Fibroblast of lung (primary cell): ENCODE measurements around the gene RPL34. TPM values are rescaled to one million over a fixed set of nuclear protein-coding genes. Genes with fewer than 3 reads are reported as not detected.

ENCODE experiments used
- DNase-seq, 2 donors: peaks; one replicate each; pipeline versions ENCODE4 v3.0.0 to v3.0.0-alpha.2; 2010; ENCODE audit warnings: low read depth in 2 of 2
- H2AFZ ChIP-seq: 2 replicates; pipeline ENCODE4 v1.5.1; 2012; ENCODE audit warnings: low read length, control low read depth, inconsistent platforms
- H3K27ac ChIP-seq: 2 replicates; pipeline ENCODE4 v1.5.1; 2011; ENCODE audit warnings: low read length, control low read depth; ENCODE audit not compliant: insufficient read depth
- H3K27me3 ChIP-seq: 2 replicates; pipeline ENCODE4 v1.5.1; 2011; ENCODE audit warnings: mild to moderate bottlenecking, low read length; ENCODE audit not compliant: control insufficient read depth, insufficient read depth
- H3K36me3 ChIP-seq: 2 replicates; pipeline ENCODE4 v1.5.1; 2011; ENCODE audit warnings: low read length; ENCODE audit not compliant: control insufficient read depth, insufficient read depth
- H3K4me1 ChIP-seq: 2 replicates; pipeline ENCODE4 v1.5.1; 2011; ENCODE audit warnings: low read length; ENCODE audit not compliant: control insufficient read depth, insufficient read depth; ENCODE audit errors: extremely low read depth
- H3K4me2 ChIP-seq: 2 replicates; pipeline ENCODE4 v1.5.1; 2011; ENCODE audit warnings: low read length, control low read depth; ENCODE audit not compliant: insufficient read depth; ENCODE audit errors: extremely low read depth
- H3K4me3 ChIP-seq, 4 experiments: fragments of 200-600 bp in 1 of 4; sonication (generic) in 1 of 4; replicated peaks in 1 of 4; 2 replicates each; pipeline ENCODE4 v1.5.1; 2011 to 2016; ENCODE audit warnings: low read length in 4 of 4, low read depth in 3 of 4, mild to moderate bottlenecking in 3 of 4, control low read depth in 2 of 4, inconsistent platforms in 1 of 4, mixed read lengths in 1 of 4; ENCODE audit not compliant: insufficient read depth in 1 of 4; ENCODE audit errors: control extremely low read depth in 1 of 4
- H3K79me2 ChIP-seq: 2 replicates; pipeline ENCODE4 v1.5.1; 2012; ENCODE audit warnings: mild to moderate bottlenecking, low read length, inconsistent platforms; ENCODE audit not compliant: control insufficient read depth, insufficient read depth
- H3K9ac ChIP-seq: 2 replicates; pipeline ENCODE4 v1.5.1; 2011; ENCODE audit warnings: mild to moderate bottlenecking, low read length, control low read depth; ENCODE audit not compliant: insufficient read depth
- H3K9me3 ChIP-seq: 2 replicates; pipeline ENCODE4 v1.5.1; 2012; ENCODE audit warnings: low read depth, low read length; ENCODE audit not compliant: control insufficient read depth, insufficient read depth
- H4K20me1 ChIP-seq: 2 replicates; pipeline ENCODE4 v1.5.1; 2011; ENCODE audit warnings: low read length; ENCODE audit not compliant: control insufficient read depth, insufficient read depth; ENCODE audit errors: extremely low read depth
- CTCF ChIP-seq, 2 donors: IDR thresholded peaks in 1 of 2; conservative IDR thresholded peaks in 1 of 2; 1 replicate in 1 of 2; 2 replicates in 1 of 2; pipeline ENCODE4 v1.5.1; 2011 to 2012; ENCODE audit warnings: low read length in 2 of 2, control low read depth in 1 of 2, inconsistent platforms in 1 of 2, low read depth in 1 of 2, mild to moderate bottlenecking in 1 of 2
- EZH2 ChIP-seq: IDR thresholded peaks from 2 replicates; pipeline ENCODE4 v1.5.1; 2012; ENCODE audit warnings: low read length, control low read depth, mild to moderate bottlenecking; ENCODE audit errors: missing control alignments
- polyA plus RNA-seq, 2 donors: library from polyadenylated mRNA; depleted of rRNA in 1 of 2; stranded (reverse) in 1 of 2; unstranded in 1 of 2; fragments of >200 nt; gene quantifications; 2 replicates each; pipeline ENCODE4 v1.2.1, GENCODE V29; 2011 to 2012; ENCODE audit warnings: missing spikeins in 1 of 2
- total RNA-seq: library from RNA; depleted of rRNA; stranded (reverse); fragments of >200 nt; gene quantifications from 2 replicates; pipeline ENCODE4 v1.2.1, GENCODE V29; 2014

RPL34 gene
- total and polyA plus RNA-seq, 2 donors (not counting 1 experiment from before 2014, with no cell fraction given), result 625 to 1,935 TPM

GRCh38 chr4:108624263-108625056 is 4.1 kb downstream of the RPL34 start:
- Histone ChIP-seq H3K4me3 (no peak overlapping the region), H3K4me1 (peaks cover 11% of the 10 kb centered on the region), H4K20me1 (no peaks in the 10 kb centered on the region), H3K9ac (no peak overlapping the region), H3K9me3 (no peaks in the 10 kb centered on the region), H3K27ac (no peak overlapping the region), H3K36me3 (peaks cover 34% of the 10 kb centered on the region), H3K79me2 (peaks cover 39% of the 10 kb centered on the region), H3K4me2 (peak overlapping the region; percentile 52), H3K27me3 (no peaks in the 10 kb centered on the region), H2AFZ (no peak overlapping the region)
- TF ChIP-seq CTCF (conservative IDR thresholded peaks at IDR 0.05 in 1 of 2, IDR thresholded peaks at IDR 0.05 in 1 of 2; ENCODE audit: low read depth in 1 of 2, low read length in 2 of 2) (no peak), EZH2 (no peak)
- DNase-seq, result no peak

GRCh38 chr4:108626056-108626455 is 5.7 kb downstream of the RPL34 start:
- H2AFZ ChIP-seq, result no peak overlapping the region
- H3K4me3 ChIP-seq, result no peak overlapping the region
- H3K4me2 ChIP-seq, result no peak overlapping the region
- H3K27ac ChIP-seq, result no peak overlapping the region
- DNase-seq, result no peak
- no peaks in the 10 kb centered on the region for H3K9me3 ChIP-seq
- TF ChIP-seq CTCF (conservative IDR thresholded peaks at IDR 0.05 in 1 of 2, IDR thresholded peaks at IDR 0.05 in 1 of 2; ENCODE audit: low read depth in 1 of 2, low read length in 2 of 2) (no peak), EZH2 (no peak)
- H3K9ac ChIP-seq, result no peak overlapping the region
- H4K20me1 ChIP-seq, result no peaks in the 10 kb centered on the region
- peaks cover 11% of the 10 kb centered on the region for H3K4me1 ChIP-seq
- no peaks in the 10 kb centered on the region for H3K27me3 ChIP-seq
- peaks cover 33% of the 10 kb centered on the region for H3K79me2 ChIP-seq
- H3K36me3 ChIP-seq, result peaks cover 34% of the 10 kb centered on the region

GRCh38 chr4:108628411-108628810 is 8.0 kb downstream of the RPL34 start:
- Histone ChIP-seq H3K9me3 (no peaks in the 10 kb centered on the region), H2AFZ (no peak overlapping the region), H4K20me1 (no peaks in the 10 kb centered on the region), H3K4me1 (peaks cover 3% of the 10 kb centered on the region), H3K79me2 (peaks cover 9% of the 10 kb centered on the region), H3K36me3 (peaks cover 27% of the 10 kb centered on the region), H3K9ac (no peak overlapping the region), H3K4me2 (no peak overlapping the region), H3K27me3 (no peaks in the 10 kb centered on the region), H3K27ac (no peak overlapping the region), H3K4me3 (no peak overlapping the region)
- DNase-seq, result peak in 1 of 2 donors; percentile 39
- TF ChIP-seq EZH2 (no peak), CTCF (conservative IDR thresholded peaks at IDR 0.05 in 1 of 2, IDR thresholded peaks at IDR 0.05 in 1 of 2; ENCODE audit: low read depth in 1 of 2, low read length in 2 of 2) (no peak)
